ENCODE results near the gene HMGA1. TPM values are rescaled to one million over a fixed set of nuclear protein-coding genes. Genes with fewer than 3 reads are reported as not detected.
A peak's percentile ranks its signal among the peaks of the same experiment; 100 is the strongest.
"Not testable (repeated sequence)": the region's sequence is repeated elsewhere in the genome, so short reads cannot be mapped to it uniquely, and the experiment has no call there.

HMGA1 gene
- polyA plus RNA-seq, 1 of the 3 experiments (the other 2 are of a cell fraction), result 433 TPM

GRCh38 chr6:34243901-34244884 lies 7.5 kb downstream of the HMGA1 start (continued):
- TF ChIP-seq EP300 (IDR thresholded peaks at IDR 0.05; ENCODE audit: borderline replicate concordance in 1 of 2, low read depth in 1 of 2, low read length in 1 of 2) (peak in 1 of 2 experiments; percentile 88; a peak in 2 of 4 replicates), SIN3A (IDR thresholded peaks at IDR 0.05; ENCODE audit: borderline replicate concordance, low read depth, low read length) (0 out of 2 replicates have a peak, but pooled peaks have one; percentile 22), FOXJ3 (CRISPR knock-in tag; IDR thresholded peaks at IDR 0.05) (no peak), RCOR1 (IDR thresholded peaks at IDR 0.05; ENCODE audit: low read length) (no peak), NFIC (IDR thresholded peaks at IDR 0.05; ENCODE audit: borderline replicate concordance) (peak; percentile 94), RAD21 (IDR thresholded peaks at IDR 0.05; ENCODE audit: low read length) (no peak), YY1 (IDR thresholded peaks at IDR 0.05; ENCODE audit: low read depth) (no peak), NRF1 (IDR thresholded peaks at IDR 0.05; ENCODE audit: low read depth, low read length) (no peak), TEAD4 (IDR thresholded peaks at IDR 0.05; ENCODE audit: borderline replicate concordance, insufficient read depth) (peak; percentile 85), USF2 (IDR thresholded peaks at IDR 0.05; ENCODE audit: borderline replicate concordance, low read depth, low read length) (no peak), EZH2phosphoT487 (IDR thresholded peaks at IDR 0.05; ENCODE audit: borderline replicate concordance, low read depth) (no peak), TAF1 (IDR thresholded peaks at IDR 0.05; ENCODE audit: borderline replicate concordance, low read depth, low read length) (no peak)

- peaks cover 26% of the 10 kb centered on the region for H3K79me2 ChIP-seq (ENCODE audit: insufficient read depth)
- not testable (repeated sequence) for DNase-seq; H3K9me2 ChIP-seq; H2AFZ ChIP-seq (ENCODE audit: low read depth); H3K4me3 ChIP-seq (ENCODE audit: low read depth in 2 of 2, low read length in 1 of 2); H3K9ac ChIP-seq; H3K9me3 ChIP-seq; H3K27me3 ChIP-seq (ENCODE audit: insufficient read depth); H4K20me1 ChIP-seq (ENCODE audit: insufficient read depth)
- ChIA-PET CTCF (interaction anchor here (1.3 to 2.3 kb wide), 4 partner anchors 9 to 169 kb away, joined by 5 to 8 read pairs (median 6); partner anchors contain the start of gene HMGA1), POLR2A (interaction anchor here (1.0 kb wide), 1 partner anchor 44 kb away, joined by 3 read pairs; no protein-coding TSS in a partner anchor)
- peak overlapping the region in 1 of 2 experiments; percentile 97; a peak in 3 of 4 replicates for H3K27ac ChIP-seq (ENCODE audit: low read depth in 2 of 2, low read length in 1 of 2)
- 83% methylated on average over 12 of the region's 13 CpGs for WGBS (ENCODE audit: low lambda C conversion rate)
- peaks cover 49% of the 10 kb centered on the region for H3F3A ChIP-seq (replicated peaks; ENCODE audit: insufficient read depth)
- peaks cover 22 to 48% of the 10 kb centered on the region in 2 experiments; a peak in 3 of 4 replicates for H3K4me1 ChIP-seq (ENCODE audit: control insufficient read depth in 1 of 2, insufficient read depth in 2 of 2, low read depth in 1 of 2, low read length in 1 of 2)
- H3K4me2 ChIP-seq, result peak overlapping the region; percentile 92; the same call in 1 of the 2 replicates
- peaks cover 11 to 17% of the 10 kb centered on the region in 2 experiments for H3K36me3 ChIP-seq (replicated peaks in 1 of 2; ENCODE audit: control insufficient read depth in 1 of 2, insufficient read depth in 2 of 2, low read length in 1 of 2)
Observed at GRCh38 chr6:34245032-34245760, 8.5 kb downstream of the HMGA1 start.

GRCh38 chr6:34245761-34246140 lies 9.1 kb downstream of the HMGA1 start:
- peaks cover 28% of the 10 kb centered on the region for H3K79me2 ChIP-seq (ENCODE audit: insufficient read depth)
- not testable (repeated sequence) for H3K4me3 ChIP-seq (ENCODE audit: low read depth in 2 of 2, low read length in 1 of 2); H3K9me2 ChIP-seq; H2AFZ ChIP-seq (ENCODE audit: low read depth); H3K27me3 ChIP-seq (ENCODE audit: insufficient read depth); DNase-seq; H3K9ac ChIP-seq; H3K9me3 ChIP-seq; H4K20me1 ChIP-seq (ENCODE audit: insufficient read depth)
- H3K36me3 ChIP-seq (replicated peaks in 1 of 2; ENCODE audit: control insufficient read depth in 1 of 2, insufficient read depth in 2 of 2, low read length in 1 of 2), result peaks cover 11 to 16% of the 10 kb centered on the region in 2 experiments
- peaks cover 22 to 48% of the 10 kb centered on the region in 2 experiments; a peak in 3 of 4 replicates for H3K4me1 ChIP-seq (ENCODE audit: control insufficient read depth in 1 of 2, insufficient read depth in 2 of 2, low read depth in 1 of 2, low read length in 1 of 2)
- POLR2A ChIA-PET, result interaction anchor here (1.5 kb wide), 2 partner anchors 9 to 50 kb away, joined by 3 read pairs; partner anchors contain the start of gene HMGA1
- CTCF ChIA-PET, result interaction anchor here (0.6 to 5.6 kb wide), 9 partner anchors 9 to 411 kb away, joined by 3 to 52 read pairs (median 6); partner anchors contain the start of genes HMGA1 and NUDT3
- peaks cover 44% of the 10 kb centered on the region for H3F3A ChIP-seq (replicated peaks; ENCODE audit: insufficient read depth)
- WGBS (ENCODE audit: low lambda C conversion rate), result 80% methylated on average over 6 of the region's 7 CpGs
- peak overlapping the region in 1 of 2 experiments; percentile 97; a peak in 1 of 4 replicates for H3K27ac ChIP-seq (ENCODE audit: low read depth in 2 of 2, low read length in 1 of 2)
- peak overlapping the region; percentile 92; the same call in 1 of the 2 replicates for H3K4me2 ChIP-seq
